H1 (cell line): ENCODE measurements around the gene ZSCAN20. TPM values are rescaled to one million over a fixed set of nuclear protein-coding genes. Genes with fewer than 3 reads are reported as not detected.

ENCODE experiments used
- ASH2L ChIP-seq: fragments of 200-600, 300-600 bp; sonication (generic); IDR thresholded peaks from one replicate; pipeline ENCODE4 v1.7.1; 2017; ENCODE audit warnings: low read length
- CREB1 ChIP-seq: IDR thresholded peaks from 2 replicates; pipeline ENCODE4 v1.6.1; 2012; ENCODE audit warnings: inconsistent platforms
- GTF2F1 ChIP-seq: IDR thresholded peaks from 2 replicates; pipeline ENCODE4 v1.6.1; 2012; ENCODE audit warnings: low read depth, low read length, improper control_type of control experiment, borderline replicate concordance
- HDAC6 ChIP-seq: IDR thresholded peaks from one replicate; pipeline ENCODE4 v1.7.1; 2012; ENCODE audit warnings: low read depth, mild to moderate bottlenecking, inconsistent platforms, low read length, moderate library complexity
- POLR2A ChIP-seq, 2 experiments: IDR thresholded peaks; 1 replicate in 1 of 2; 2 replicates in 1 of 2; pipeline ENCODE4 v1.6.1; 2011; ENCODE audit warnings: low read depth in 2 of 2, low read length in 2 of 2, mild to moderate bottlenecking in 2 of 2; ENCODE audit errors: control extremely low read depth in 1 of 2
- RFX5 ChIP-seq: IDR thresholded peaks from 2 replicates; pipeline ENCODE4 v1.6.1; 2011; ENCODE audit warnings: low read depth, low read length, improper control_type of control experiment, borderline replicate concordance
- polyA plus RNA-seq, 7 experiments: library from polyadenylated mRNA; depleted of rRNA in 3 of 7; stranded (reverse) in 5 of 7; unstranded in 2 of 7; fragments of >200 nt in 5 of 7; fragments of 200-250 nt in 2 of 7; gene quantifications; 1 replicate in 5 of 7; 2 replicates in 1 of 7; 4 replicates in 1 of 7; pipeline versions ENCODE4 v1.2.1 to v1.2.3, GENCODE V29; 2011 to 2013; ENCODE audit warnings: missing spikeins in 2 of 7, mixed read lengths in 2 of 7
- total RNA-seq: library from RNA; stranded (reverse); fragmentation: NEBNext Ultra II Directional; extraction: Animal tissue kit (Norgen Biotek cat#: 25700); gene quantifications from 2 replicates; pipeline ENCODE4 v1.2.1, GENCODE V29; 2021
- TF ChIP-seq, protein P1 (sequence below): IDR thresholded peaks from 2 replicates; pipeline ENCODE4 v1.6.1; 2012; ENCODE audit warnings: inconsistent platforms

Gene ZSCAN20
- total and polyA plus RNA-seq, 2 of the 8 experiments (the other 6 are each of a cell fraction or from before 2014, with no cell fraction given), result 0.70 to 3.4 TPM

DNA sequence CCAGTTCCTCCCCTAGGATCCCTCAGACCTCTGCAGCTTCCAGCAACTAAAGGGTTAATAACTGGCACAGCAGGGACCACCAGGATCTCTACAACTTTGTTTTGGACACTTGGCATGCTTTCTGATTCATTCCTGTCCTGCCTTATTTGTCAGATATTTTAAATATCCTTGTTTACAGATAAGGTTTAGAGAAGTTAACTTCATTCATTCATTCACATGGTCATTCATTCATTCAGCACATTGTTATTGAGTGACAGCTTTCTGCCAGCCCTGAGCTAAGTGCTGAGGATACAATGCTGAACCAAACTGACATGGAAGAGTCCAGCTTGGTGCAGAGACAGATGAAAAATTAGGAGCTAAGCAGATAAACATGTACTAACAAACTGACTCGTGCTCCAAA lies 32.8 kb upstream of the ZSCAN20 start (continued):
- no peak for TF ChIP-seq ASH2L
- TF ChIP-seq POLR2A (IDR thresholded peaks at IDR 0.05; ENCODE audit: control extremely low read depth in 1 of 2, low read depth in 2 of 2, low read length in 2 of 2), result no peak
- no peak for TF ChIP-seq CREB1
- TF ChIP-seq RFX5, result no peak
- TF ChIP-seq, protein P1, sequence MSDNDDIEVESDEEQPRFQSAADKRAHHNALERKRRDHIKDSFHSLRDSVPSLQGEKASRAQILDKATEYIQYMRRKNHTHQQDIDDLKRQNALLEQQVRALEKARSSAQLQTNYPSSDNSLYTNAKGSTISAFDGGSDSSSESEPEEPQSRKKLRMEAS, result no peak
- TF ChIP-seq HDAC6, result no peak
- TF ChIP-seq GTF2F1, result no peak
- TF ChIP-seq, all 59 proteins: peak for 0
